Brain microvascular endothelial cell (primary cell): ENCODE results near the gene TTF2.

Experiments used
- DNase-seq: peaks from one replicate; pipeline ENCODE4 v3.0.0-alpha.2; 2020
- H3K27ac ChIP-seq: fragments of 250-450 bp; sonication (Bioruptor Pico); 2 replicates; pipeline ENCODE4 v1.5.1; 2020; ENCODE audit warnings: mild to moderate bottlenecking, moderate library complexity
- H3K27me3 ChIP-seq: fragments of 250-450 bp; sonication (Bioruptor Pico); replicated peaks from 2 replicates; pipeline ENCODE4 v1.5.1; 2020; ENCODE audit warnings: mild to moderate bottlenecking
- H3K36me3 ChIP-seq: fragments of 250-450 bp; sonication (Bioruptor Pico); replicated peaks from 2 replicates; pipeline ENCODE4 v1.5.1; 2020; ENCODE audit warnings: mild to moderate bottlenecking
- H3K4me3 ChIP-seq: 2 replicates; pipeline ENCODE4 v1.5.1; 2011; ENCODE audit warnings: low read depth, mild to moderate bottlenecking, control low read depth, low read length, moderate library complexity
- in situ Hi-C: cut with HindIII; loops from 2 replicates; pipeline ENCODE4 v1.10.0; 2017; ENCODE audit warnings: low sequenced_read_pairs, low pct_ligation_motif_present
- TF ChIP-seq, protein P1 (sequence below): IDR thresholded peaks from 2 replicates; pipeline ENCODE4 v1.5.1; 2011; ENCODE audit warnings: low read depth, mild to moderate bottlenecking, moderate library complexity, low read length, control low read depth, inconsistent platforms; ENCODE audit errors: missing control alignments

TTF2 gene

GRCh38 chr1:117128323-117129079 lies 68.4 kb downstream of the TTF2 start:
- no peaks in the 10 kb centered on the region for H3K27me3 ChIP-seq
- no peak overlapping the region for H3K4me3 ChIP-seq
- TF ChIP-seq, protein P1, sequence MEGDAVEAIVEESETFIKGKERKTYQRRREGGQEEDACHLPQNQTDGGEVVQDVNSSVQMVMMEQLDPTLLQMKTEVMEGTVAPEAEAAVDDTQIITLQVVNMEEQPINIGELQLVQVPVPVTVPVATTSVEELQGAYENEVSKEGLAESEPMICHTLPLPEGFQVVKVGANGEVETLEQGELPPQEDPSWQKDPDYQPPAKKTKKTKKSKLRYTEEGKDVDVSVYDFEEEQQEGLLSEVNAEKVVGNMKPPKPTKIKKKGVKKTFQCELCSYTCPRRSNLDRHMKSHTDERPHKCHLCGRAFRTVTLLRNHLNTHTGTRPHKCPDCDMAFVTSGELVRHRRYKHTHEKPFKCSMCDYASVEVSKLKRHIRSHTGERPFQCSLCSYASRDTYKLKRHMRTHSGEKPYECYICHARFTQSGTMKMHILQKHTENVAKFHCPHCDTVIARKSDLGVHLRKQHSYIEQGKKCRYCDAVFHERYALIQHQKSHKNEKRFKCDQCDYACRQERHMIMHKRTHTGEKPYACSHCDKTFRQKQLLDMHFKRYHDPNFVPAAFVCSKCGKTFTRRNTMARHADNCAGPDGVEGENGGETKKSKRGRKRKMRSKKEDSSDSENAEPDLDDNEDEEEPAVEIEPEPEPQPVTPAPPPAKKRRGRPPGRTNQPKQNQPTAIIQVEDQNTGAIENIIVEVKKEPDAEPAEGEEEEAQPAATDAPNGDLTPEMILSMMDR, result peak; percentile 50
- DNase-seq, result no peak
- H3K27ac ChIP-seq, result no peak overlapping the region
- in situ Hi-C loops, result no loop called here
- no peaks in the 10 kb centered on the region for H3K36me3 ChIP-seq

- Histone ChIP-seq H3K27me3 (no peaks in the 10 kb centered on the region), H3K36me3 (no peaks in the 10 kb centered on the region), H3K4me3 (no peak overlapping the region), H3K27ac (no peak overlapping the region)
- DNase-seq, result no peak
- in situ Hi-C loops, result no loop called here
- TF ChIP-seq, protein P1, result no peak
These were observed 70.4 kb downstream of the TTF2 start for GRCh38 chr1:117130526-117130925.

- no peak overlapping the region for H3K27ac ChIP-seq
- TF ChIP-seq, protein P1, result no peak
- H3K4me3 ChIP-seq, result no peak overlapping the region
- H3K36me3 ChIP-seq, result no peaks in the 10 kb centered on the region
- H3K27me3 ChIP-seq, result no peaks in the 10 kb centered on the region
- DNase-seq, result no peak
- in situ Hi-C loops, result no loop called here
These were observed 75.2 kb downstream of the TTF2 start for GRCh38 chr1:117135329-117135728.

GRCh38 chr1:117136749-117137148 lies 76.6 kb downstream of the TTF2 start:
- in situ Hi-C loops, result no loop called here
- no peak for DNase-seq
- TF ChIP-seq, protein P1, result no peak
- no peak overlapping the region for H3K27ac ChIP-seq
- H3K4me3 ChIP-seq, result no peak overlapping the region
- no peaks in the 10 kb centered on the region for H3K36me3 ChIP-seq
- H3K27me3 ChIP-seq, result no peaks in the 10 kb centered on the region

DNA sequence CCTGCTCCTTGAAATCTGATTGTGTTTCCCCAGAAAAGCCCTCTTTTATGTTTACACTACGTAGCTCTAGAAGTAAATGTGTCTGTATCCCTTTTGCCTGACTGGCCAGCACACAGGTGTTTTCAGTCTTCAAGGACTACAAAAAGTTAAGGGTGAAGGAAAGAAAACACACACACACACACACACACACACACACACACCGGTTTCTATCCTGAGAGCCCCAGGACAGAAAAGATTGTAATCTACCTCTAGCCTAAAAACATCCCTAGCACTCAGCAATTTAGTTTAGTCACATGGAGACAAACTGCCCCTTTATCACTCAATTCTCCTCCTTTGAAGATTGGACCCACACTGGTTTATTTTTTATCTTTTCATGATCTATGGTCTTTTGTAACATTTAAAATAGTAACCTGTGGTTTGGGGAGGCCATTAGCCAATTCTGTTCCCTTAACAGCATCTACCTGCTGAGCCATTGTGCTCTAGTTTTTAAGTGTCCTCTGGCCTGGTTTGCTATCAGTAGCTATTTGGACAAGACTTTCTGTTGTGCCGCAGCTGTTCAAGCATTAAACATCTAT lies 77.2 kb downstream of the TTF2 start:
- no peak for DNase-seq
- Histone ChIP-seq H3K27me3 (no peaks in the 10 kb centered on the region), H3K36me3 (no peaks in the 10 kb centered on the region), H3K27ac (no peak overlapping the region), H3K4me3 (no peak overlapping the region)
- TF ChIP-seq, protein P1, result no peak
- in situ Hi-C loops, result no loop called here
